ENCODE results near the gene PLCB4. TPM values are rescaled to one million over a fixed set of nuclear protein-coding genes. Genes with fewer than 3 reads are reported as not detected.

Gene PLCB4
- total and polyA plus RNA-seq, 3 experiments from 2014 or later: not detected

DNA sequence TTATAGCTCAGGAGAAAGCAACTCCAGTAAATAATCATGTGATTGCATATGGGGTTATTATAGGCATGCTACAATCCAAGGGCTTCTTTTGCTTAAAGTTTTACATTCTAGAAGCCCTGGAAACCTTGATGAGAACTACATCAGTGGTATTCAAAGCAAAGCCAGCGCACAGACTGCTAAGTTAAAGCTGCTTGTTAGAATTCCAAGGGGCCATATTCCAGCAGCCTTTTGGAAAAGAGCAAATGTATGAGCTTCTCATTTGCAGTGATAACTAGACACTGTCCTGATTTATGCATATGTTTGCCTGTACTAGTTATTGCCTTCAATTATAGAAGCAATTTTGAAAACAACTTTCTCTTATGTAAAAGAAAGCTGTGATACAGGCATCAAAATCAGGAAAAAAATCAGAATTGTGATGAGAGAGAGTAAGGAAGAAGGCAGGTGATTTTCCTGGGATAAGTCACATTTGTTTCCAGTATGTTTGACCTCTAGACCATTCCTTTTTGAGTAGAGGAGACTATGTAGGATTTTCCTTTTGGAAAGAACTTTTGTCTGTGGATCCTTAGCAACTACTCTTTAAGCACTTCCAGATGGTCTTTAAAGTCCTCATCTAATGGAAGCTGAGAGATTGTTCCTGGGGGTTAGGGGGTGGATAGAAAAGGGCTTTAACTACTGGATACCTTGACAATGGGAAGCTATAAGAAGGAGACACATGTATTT, 159.2 kb downstream of the PLCB4 start:
- DNase-seq: no peak

DNA sequence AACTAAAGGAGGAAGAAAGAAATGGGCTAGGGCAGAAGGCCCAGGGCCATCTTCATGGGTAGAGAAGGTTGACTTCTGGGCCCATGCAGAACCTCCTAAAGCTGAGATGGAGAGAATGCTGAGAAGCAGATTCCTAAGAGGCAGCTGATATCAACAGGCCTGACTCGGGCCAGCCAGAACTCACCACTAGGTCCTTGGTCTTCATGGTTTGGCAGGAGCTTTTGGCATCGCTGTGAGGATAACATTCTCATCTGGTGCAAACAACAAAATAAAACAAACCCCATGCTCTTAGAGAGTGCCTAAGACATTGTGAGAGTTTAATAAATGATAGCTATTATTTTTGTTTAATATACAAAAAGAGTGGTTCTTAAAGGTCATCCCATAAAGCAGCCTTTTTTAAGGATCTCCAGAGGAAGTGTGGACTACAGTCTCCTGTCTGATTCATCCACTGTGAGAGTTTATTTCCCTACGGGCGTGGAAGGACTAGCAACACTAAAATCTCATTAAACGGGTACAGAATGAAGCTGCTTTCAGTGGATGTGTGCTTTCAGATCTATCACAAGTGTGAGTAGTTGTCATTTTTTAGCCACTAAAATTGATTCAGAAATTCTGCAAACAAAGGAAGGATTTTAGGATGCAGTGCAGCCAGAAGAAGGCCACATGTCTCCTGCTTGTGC, 160.0 kb downstream of the PLCB4 start:
- H3K9me3 Mint-ChIP-seq: peaks cover 0 to 14% (median 5%) of the 10 kb centered on the region in 5 donors
- H3K27ac ChIP-seq (ENCODE audit: low read depth, low read length): no peak overlapping the region
- no peak overlapping the region for H3K27ac Mint-ChIP-seq
- no peaks in the 10 kb centered on the region for H3K36me3 ChIP-seq (ENCODE audit: insufficient read depth, low read length)
- no peak overlapping the region for H3K4me3 Mint-ChIP-seq
- H3K36me3 Mint-ChIP-seq: no peaks in the 10 kb centered on the region
- no peaks in the 10 kb centered on the region for H3K4me1 ChIP-seq (ENCODE audit: insufficient read depth, low read length)
- POLR2A ChIA-PET: no interaction called here
- CTCF ChIA-PET: no interaction called here
- H3K9me3 ChIP-seq (ENCODE audit: low read length): no peaks in the 10 kb centered on the region
- H3K4me1 Mint-ChIP-seq: no peaks in the 10 kb centered on the region
- no peaks in the 10 kb centered on the region for H3K27me3 ChIP-seq (ENCODE audit: insufficient read depth, low read length, poor library complexity, severe bottlenecking)
- H3K4me3 ChIP-seq (ENCODE audit: low read length): no peak overlapping the region
- peaks cover 0 to 1% of the 10 kb centered on the region in 2 donors for H3K27me3 Mint-ChIP-seq
- DNase-seq: no peak

More for the DNA sequence above, 159.2 kb downstream of the PLCB4 start:
- Mint-ChIP-seq H3K4me3 (no peak overlapping the region), H3K27ac (no peak overlapping the region), H3K27me3 (peaks cover 0 to 1% of the 10 kb centered on the region in 2 donors), H3K4me1 (no peaks in the 10 kb centered on the region), H3K36me3 (no peaks in the 10 kb centered on the region), H3K9me3 (peaks cover 0 to 14% (median 5%) of the 10 kb centered on the region in 5 donors)
- Histone ChIP-seq H3K9me3 (ENCODE audit: low read length) (no peaks in the 10 kb centered on the region), H3K27ac (ENCODE audit: low read depth, low read length) (no peak overlapping the region), H3K36me3 (ENCODE audit: insufficient read depth, low read length) (no peaks in the 10 kb centered on the region), H3K4me1 (ENCODE audit: insufficient read depth, low read length) (no peaks in the 10 kb centered on the region), H3K27me3 (ENCODE audit: insufficient read depth, low read length, poor library complexity, severe bottlenecking) (no peaks in the 10 kb centered on the region), H3K4me3 (ENCODE audit: low read length) (no peak overlapping the region)
- ChIA-PET POLR2A (no interaction called here), CTCF (no interaction called here)

DNA sequence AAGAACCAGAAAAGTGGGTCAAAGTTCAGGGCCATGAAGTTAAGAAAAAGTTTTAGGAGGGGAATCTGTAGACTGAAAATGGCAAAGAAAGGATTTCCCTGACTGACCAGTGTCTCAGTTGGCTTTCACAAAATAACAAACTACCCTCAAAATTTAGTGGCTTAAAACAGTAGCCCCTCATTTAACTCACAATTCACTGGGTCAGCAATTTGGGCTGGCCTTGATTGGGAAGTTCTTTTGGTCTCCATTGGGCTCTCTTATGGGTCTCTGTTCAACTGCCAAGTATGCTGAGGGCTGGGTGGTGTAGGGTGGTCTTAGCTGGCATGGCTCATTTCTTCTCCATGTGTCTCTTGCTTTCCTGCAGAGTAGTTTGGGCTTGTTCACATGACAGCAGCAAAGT, 161.5 kb downstream of the PLCB4 start:
- H3K9me3 ChIP-seq (ENCODE audit: low read length): no peaks in the 10 kb centered on the region
- no peaks in the 10 kb centered on the region for H3K4me1 Mint-ChIP-seq
- no peaks in the 10 kb centered on the region for H3K27me3 Mint-ChIP-seq
- H3K4me3 Mint-ChIP-seq: peak overlapping the region in 1 of 7 donors; percentile 24
- H3K27ac Mint-ChIP-seq: no peak overlapping the region
- no peak overlapping the region for H3K27ac ChIP-seq (ENCODE audit: low read depth, low read length)
- ChIA-PET CTCF (no interaction called here), POLR2A (no interaction called here)
- H3K4me3 ChIP-seq (ENCODE audit: low read length): no peak overlapping the region
- H3K36me3 Mint-ChIP-seq: no peaks in the 10 kb centered on the region
- H3K27me3 ChIP-seq (ENCODE audit: insufficient read depth, low read length, poor library complexity, severe bottlenecking): no peaks in the 10 kb centered on the region
- H3K9me3 Mint-ChIP-seq: peaks cover 0 to 14% (median 5%) of the 10 kb centered on the region in 5 donors
- DNase-seq: no peak
- H3K4me1 ChIP-seq (ENCODE audit: insufficient read depth, low read length): no peaks in the 10 kb centered on the region
- no peaks in the 10 kb centered on the region for H3K36me3 ChIP-seq (ENCODE audit: insufficient read depth, low read length)

DNA sequence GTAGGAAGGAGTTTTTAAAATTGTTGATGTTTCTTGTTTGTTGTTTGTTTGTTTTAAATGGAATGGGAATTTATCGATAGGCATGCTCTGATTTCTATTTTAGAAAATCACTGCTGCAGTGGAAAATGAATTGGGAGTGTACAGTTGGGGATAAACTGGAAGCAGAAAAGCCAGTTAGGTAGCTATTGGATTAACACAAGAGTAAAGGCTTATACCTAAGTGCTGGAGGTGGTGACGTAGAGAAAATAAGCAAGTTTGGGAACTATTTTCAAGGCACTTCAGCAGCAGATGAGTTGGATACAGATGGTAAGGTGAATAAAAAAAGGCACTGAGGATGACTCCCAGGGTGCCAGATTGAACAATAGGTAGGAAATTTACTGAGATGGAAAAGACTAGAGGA, 164.9 kb downstream of the PLCB4 start:
- DNase-seq: no peak
- no peaks in the 10 kb centered on the region for H3K4me1 Mint-ChIP-seq
- no peaks in the 10 kb centered on the region for H3K9me3 ChIP-seq (ENCODE audit: low read length)
- H3K4me1 ChIP-seq (ENCODE audit: insufficient read depth, low read length): no peaks in the 10 kb centered on the region
- POLR2A ChIA-PET: no interaction called here
- H3K27me3 Mint-ChIP-seq: no peaks in the 10 kb centered on the region
- no peak overlapping the region for H3K4me3 ChIP-seq (ENCODE audit: low read length)
- no peak overlapping the region for H3K4me3 Mint-ChIP-seq
- CTCF ChIA-PET: no interaction called here
- H3K36me3 ChIP-seq (ENCODE audit: insufficient read depth, low read length): no peaks in the 10 kb centered on the region
- H3K9me3 Mint-ChIP-seq: peaks cover 0 to 10% (median 2%) of the 10 kb centered on the region in 5 donors
- no peak overlapping the region for H3K27ac Mint-ChIP-seq
- H3K27me3 ChIP-seq (ENCODE audit: insufficient read depth, low read length, poor library complexity, severe bottlenecking): no peaks in the 10 kb centered on the region
- H3K27ac ChIP-seq (ENCODE audit: low read depth, low read length): no peak overlapping the region
- no peaks in the 10 kb centered on the region for H3K36me3 Mint-ChIP-seq

DNA sequence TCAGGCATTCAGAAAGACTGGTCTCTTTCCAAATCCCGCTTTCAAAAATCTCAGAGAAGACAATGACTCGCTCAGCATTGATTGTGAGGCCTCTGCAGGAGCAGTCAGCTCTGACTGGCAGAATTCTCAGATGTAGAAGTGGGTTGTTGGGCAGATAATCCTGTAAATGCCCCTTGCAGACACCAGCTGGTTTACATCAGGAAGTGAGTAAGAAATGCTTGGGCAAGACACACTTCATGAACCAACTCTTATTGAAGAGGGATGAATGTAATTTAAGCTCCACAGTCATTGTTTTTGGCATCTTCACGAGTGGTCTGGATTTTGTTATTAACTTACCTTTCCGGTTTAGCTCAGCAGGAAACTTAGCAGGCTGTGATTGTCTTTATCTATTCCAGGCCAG, 166.6 kb downstream of the PLCB4 start:
- Histone ChIP-seq H3K4me3 (ENCODE audit: low read length) (no peak overlapping the region), H3K9me3 (ENCODE audit: low read length) (no peaks in the 10 kb centered on the region), H3K4me1 (ENCODE audit: insufficient read depth, low read length) (no peaks in the 10 kb centered on the region), H3K36me3 (ENCODE audit: insufficient read depth, low read length) (no peaks in the 10 kb centered on the region), H3K27me3 (ENCODE audit: insufficient read depth, low read length, poor library complexity, severe bottlenecking) (no peaks in the 10 kb centered on the region), H3K27ac (ENCODE audit: low read depth, low read length) (no peak overlapping the region)
- Mint-ChIP-seq H3K4me1 (no peaks in the 10 kb centered on the region), H3K27me3 (no peaks in the 10 kb centered on the region), H3K4me3 (no peak overlapping the region), H3K27ac (no peak overlapping the region), H3K9me3 (peaks cover 0 to 10% (median 2%) of the 10 kb centered on the region in 5 donors), H3K36me3 (no peaks in the 10 kb centered on the region)
- ChIA-PET POLR2A (no interaction called here), CTCF (no interaction called here)
- no peak for DNase-seq

DNA sequence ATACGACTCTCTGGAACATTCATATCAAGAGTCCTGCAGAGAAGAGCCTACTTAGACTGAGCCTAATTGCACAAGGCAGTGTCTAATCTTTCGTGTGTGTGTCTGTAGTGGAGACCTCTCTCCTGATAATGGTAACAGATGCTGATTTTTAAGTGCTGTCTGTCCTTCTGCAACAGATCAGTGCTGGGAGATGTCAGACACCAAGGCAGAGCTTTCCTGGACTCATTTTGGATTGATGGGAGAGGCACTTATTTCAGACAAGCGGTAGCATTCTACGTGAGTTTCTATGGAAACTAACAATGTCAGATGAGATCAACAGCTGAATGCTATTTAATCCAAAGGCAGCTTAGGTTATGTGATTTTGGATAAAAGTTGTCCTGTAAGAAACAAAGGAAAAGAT, 167.6 kb downstream of the PLCB4 start:
- Mint-ChIP-seq H3K9me3 (peaks cover 2 to 7% (median 3%) of the 10 kb centered on the region in 5 donors), H3K27me3 (no peaks in the 10 kb centered on the region), H3K27ac (no peak overlapping the region), H3K36me3 (no peaks in the 10 kb centered on the region), H3K4me3 (no peak overlapping the region), H3K4me1 (no peaks in the 10 kb centered on the region)
- CTCF ChIA-PET: no interaction called here
- Histone ChIP-seq H3K4me3 (ENCODE audit: low read length) (no peak overlapping the region), H3K27me3 (ENCODE audit: insufficient read depth, low read length, poor library complexity, severe bottlenecking) (no peaks in the 10 kb centered on the region), H3K4me1 (ENCODE audit: insufficient read depth, low read length) (no peaks in the 10 kb centered on the region), H3K9me3 (ENCODE audit: low read length) (no peaks in the 10 kb centered on the region), H3K27ac (ENCODE audit: low read depth, low read length) (no peak overlapping the region), H3K36me3 (ENCODE audit: insufficient read depth, low read length) (no peaks in the 10 kb centered on the region)
- no peak for DNase-seq
- POLR2A ChIA-PET: no interaction called here

DNA sequence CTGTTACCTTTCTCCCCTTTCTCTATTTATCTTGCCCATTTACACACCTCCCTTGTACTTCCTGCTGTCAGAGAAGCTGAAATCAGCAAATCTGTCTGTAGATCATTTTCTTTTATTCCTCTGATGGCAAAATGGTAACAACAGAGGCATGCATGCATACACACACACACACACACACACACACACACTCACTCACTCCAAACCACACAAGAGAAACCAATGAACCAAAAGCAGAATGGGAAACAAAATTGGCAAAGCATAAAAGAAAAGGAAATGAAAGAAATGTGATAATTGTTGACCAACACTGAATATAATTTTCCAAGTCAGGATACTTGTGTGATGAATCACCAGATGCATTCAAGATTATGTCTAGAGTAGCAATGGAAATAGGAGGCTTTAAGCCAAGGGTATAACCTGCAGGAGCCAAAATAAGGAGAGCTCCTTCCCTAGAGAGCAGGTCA, 172.4 kb downstream of the PLCB4 start:
- Histone ChIP-seq H3K4me1 (ENCODE audit: insufficient read depth, low read length) (no peaks in the 10 kb centered on the region), H3K9me3 (ENCODE audit: low read length) (no peaks in the 10 kb centered on the region), H3K4me3 (ENCODE audit: low read length) (no peak overlapping the region), H3K36me3 (ENCODE audit: insufficient read depth, low read length) (no peaks in the 10 kb centered on the region), H3K27me3 (ENCODE audit: insufficient read depth, low read length, poor library complexity, severe bottlenecking) (no peaks in the 10 kb centered on the region), H3K27ac (ENCODE audit: low read depth, low read length) (no peak overlapping the region)
- Mint-ChIP-seq H3K36me3 (no peaks in the 10 kb centered on the region), H3K27ac (no peak overlapping the region), H3K4me3 (no peak overlapping the region), H3K9me3 (peaks cover 0 to 5% (median 3%) of the 10 kb centered on the region in 5 donors), H3K27me3 (no peaks in the 10 kb centered on the region), H3K4me1 (no peaks in the 10 kb centered on the region)
- DNase-seq: no peak
- ChIA-PET POLR2A (no interaction called here), CTCF (no interaction called here)

DNA sequence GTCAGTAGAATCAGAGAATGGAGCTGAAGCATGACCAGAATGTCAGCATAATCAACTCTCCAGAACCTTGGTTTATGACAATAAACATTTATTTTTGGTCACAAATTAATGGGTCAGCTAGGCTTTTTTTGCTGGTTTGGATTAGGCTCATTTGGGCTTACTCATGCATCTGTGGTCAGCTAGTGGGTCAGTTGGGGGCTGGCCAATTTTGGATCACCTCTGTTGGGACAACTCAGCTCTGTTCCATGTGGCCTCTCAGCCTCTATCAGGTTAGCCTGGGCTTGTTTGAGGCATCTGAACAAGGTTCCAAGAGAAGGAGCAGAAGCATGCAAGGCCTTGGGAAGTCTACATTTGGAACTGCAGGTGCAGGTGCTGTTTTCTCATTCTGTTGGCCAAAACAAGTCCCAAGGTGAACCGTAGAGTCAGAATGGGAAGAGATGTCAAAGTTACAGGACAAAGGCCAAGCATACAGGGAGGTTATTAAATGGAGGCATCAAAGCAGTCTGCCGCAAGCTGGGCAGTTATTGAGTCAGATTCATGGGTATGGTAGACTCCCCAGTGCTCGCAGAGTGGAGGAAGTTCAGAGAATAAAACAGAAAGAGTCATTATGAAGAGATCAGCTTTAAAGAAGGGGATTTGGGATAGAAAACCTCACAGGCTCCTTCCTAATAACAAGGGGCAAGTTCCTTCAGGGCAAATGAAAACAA, 173.0 kb downstream of the PLCB4 start:
- Histone ChIP-seq H3K27ac (ENCODE audit: low read depth, low read length) (no peak overlapping the region), H3K9me3 (ENCODE audit: low read length) (no peaks in the 10 kb centered on the region), H3K27me3 (ENCODE audit: insufficient read depth, low read length, poor library complexity, severe bottlenecking) (no peaks in the 10 kb centered on the region), H3K36me3 (ENCODE audit: insufficient read depth, low read length) (no peaks in the 10 kb centered on the region), H3K4me3 (ENCODE audit: low read length) (no peak overlapping the region), H3K4me1 (ENCODE audit: insufficient read depth, low read length) (no peaks in the 10 kb centered on the region)
- DNase-seq: no peak
- POLR2A ChIA-PET: no interaction called here
- H3K4me1 Mint-ChIP-seq: no peaks in the 10 kb centered on the region
- CTCF ChIA-PET: no interaction called here
- no peak overlapping the region for H3K27ac Mint-ChIP-seq
- H3K36me3 Mint-ChIP-seq: no peaks in the 10 kb centered on the region
- H3K9me3 Mint-ChIP-seq: peaks cover 0 to 5% (median 3%) of the 10 kb centered on the region in 5 donors
- no peak overlapping the region for H3K4me3 Mint-ChIP-seq
- H3K27me3 Mint-ChIP-seq: no peaks in the 10 kb centered on the region
